Measurements from ENCODE around the gene TRAPPC2L.

TRAPPC2L gene

GRCh38 chr16:88894681-88895300 lies 37.9 kb downstream of the TRAPPC2L start:
- Mint-ChIP-seq H3K36me3 (ENCODE audit: low read depth) (no peaks in the 10 kb centered on the region), H3K27ac (no peak overlapping the region), H3K4me3 (no peak overlapping the region), H3K9me3 (peaks cover 11% of the 10 kb centered on the region), H3K27me3 (ENCODE audit: low read depth, poor library complexity) (peaks cover 16% of the 10 kb centered on the region), H3K4me1 (peaks cover 24% of the 10 kb centered on the region)
- no peak for DNase-seq
- TF ChIP-seq CTCF (IDR thresholded peaks at IDR 0.05) = no peak

GRCh38 chr16:88895335-88895734 lies 38.4 kb downstream of the TRAPPC2L start:
- Mint-ChIP-seq H3K4me1 (peaks cover 24% of the 10 kb centered on the region), H3K36me3 (ENCODE audit: low read depth) (no peaks in the 10 kb centered on the region), H3K27ac (no peak overlapping the region), H3K9me3 (peaks cover 7% of the 10 kb centered on the region), H3K4me3 (no peak overlapping the region), H3K27me3 (ENCODE audit: low read depth, poor library complexity) (peaks cover 13% of the 10 kb centered on the region)
- no peak for TF ChIP-seq CTCF (IDR thresholded peaks at IDR 0.05)
- no peak for DNase-seq

GRCh38 chr16:88896238-88897070 lies 39.5 kb downstream of the TRAPPC2L start:
- no peaks in the 10 kb centered on the region for H3K36me3 Mint-ChIP-seq (ENCODE audit: low read depth)
- TF ChIP-seq CTCF (IDR thresholded peaks at IDR 0.05) = no peak

GRCh38 chr16:88897696-88898425 lies 40.9 kb downstream of the TRAPPC2L start:
- H3K4me1 Mint-ChIP-seq = peaks cover 15% of the 10 kb centered on the region
- no peaks in the 10 kb centered on the region for H3K9me3 Mint-ChIP-seq
- H3K27me3 Mint-ChIP-seq (ENCODE audit: low read depth, poor library complexity) = peaks cover 5% of the 10 kb centered on the region
- no peak for TF ChIP-seq CTCF (IDR thresholded peaks at IDR 0.05)
- no peak overlapping the region for H3K27ac Mint-ChIP-seq
- no peak overlapping the region for H3K4me3 Mint-ChIP-seq
- DNase-seq = no peak
- no peaks in the 10 kb centered on the region for H3K36me3 Mint-ChIP-seq (ENCODE audit: low read depth)

More at GRCh38 chr16:88896238-88897070, 39.5 kb downstream of the TRAPPC2L start:
- H3K27me3 Mint-ChIP-seq (ENCODE audit: low read depth, poor library complexity) = peaks cover 5% of the 10 kb centered on the region
- H3K27ac Mint-ChIP-seq = no peak overlapping the region
- DNase-seq = no peak
- no peak overlapping the region for H3K4me3 Mint-ChIP-seq
- H3K4me1 Mint-ChIP-seq = peaks cover 24% of the 10 kb centered on the region
- H3K9me3 Mint-ChIP-seq = no peaks in the 10 kb centered on the region

GRCh38 chr16:88899901-88900661 lies 43.2 kb downstream of the TRAPPC2L start:
- no peak overlapping the region for H3K4me3 Mint-ChIP-seq
- H3K4me1 Mint-ChIP-seq = peaks cover 12% of the 10 kb centered on the region
- no peak for DNase-seq
- no peaks in the 10 kb centered on the region for H3K36me3 Mint-ChIP-seq (ENCODE audit: low read depth)
- no peaks in the 10 kb centered on the region for H3K9me3 Mint-ChIP-seq
- no peak overlapping the region for H3K27ac Mint-ChIP-seq
- no peak for TF ChIP-seq CTCF (IDR thresholded peaks at IDR 0.05)
- H3K27me3 Mint-ChIP-seq (ENCODE audit: low read depth, poor library complexity) = peaks cover 8% of the 10 kb centered on the region
